Measurements from ENCODE around the gene INTS4. TPM values are rescaled to one million over a fixed set of nuclear protein-coding genes. Genes with fewer than 3 reads are reported as not detected.
"Not testable (repeated sequence)": the region's sequence is repeated elsewhere in the genome, so short reads cannot be mapped to it uniquely, and the experiment has no call there.

Gene INTS4
- total RNA-seq, 4 donors from 2014 or later, result 16.5 to 32.1 (median 18.8) TPM

GRCh38 chr11:77914307-77914791, 80.1 kb downstream of the INTS4 start:
- ATAC-seq, result peak; percentile 50
- WGBS, 2 donors (ENCODE audit: low coverage in 1 of 2), result 5 to 24% methylated on average over 4 of the region's 4 CpGs
- Histone ChIP-seq H3K27ac (peak overlapping the region in 3 of 4 donors; percentile 31 to 45 (median 37)), H3K36me3 (peaks cover 0 to 29% of the 10 kb centered on the region in 2 donors), H3K4me1 (peaks cover 0 to 23% (median 4%) of the 10 kb centered on the region in 3 donors)
- TF ChIP-seq POLR2AphosphoS5 (IDR thresholded peaks at IDR 0.05), result peak; percentile 53
- not testable (repeated sequence) for H3K4me3 ChIP-seq, H3K27me3 ChIP-seq, H3K9me3 ChIP-seq

- ATAC-seq, H3K9me3 ChIP-seq, H3K4me3 ChIP-seq, H3K27me3 ChIP-seq: not testable (repeated sequence)
- 14 to 86% methylated on average over 1 of the region's 4 CpGs for WGBS, 2 donors (ENCODE audit: low coverage in 1 of 2)
- H3K27ac ChIP-seq, result peak overlapping the region in 3 of 4 donors; percentile 31 to 45 (median 37)
- peaks cover 0 to 23% (median 4%) of the 10 kb centered on the region in 3 donors for H3K4me1 ChIP-seq
- peaks cover 0 to 23% of the 10 kb centered on the region in 2 donors for H3K36me3 ChIP-seq
Observed at GRCh38 chr11:77913608-77914306, 80.7 kb downstream of the INTS4 start.

- not testable (repeated sequence) for H3K9me3 ChIP-seq, H3K27me3 ChIP-seq, H3K4me3 ChIP-seq, ATAC-seq, H3K27ac ChIP-seq
- 67 to 92% methylated on average over 2 to 6 of the region's 6 CpGs for WGBS, 2 donors (ENCODE audit: low coverage in 1 of 2)
- Histone ChIP-seq H3K36me3 (peaks cover 0 to 11% of the 10 kb centered on the region in 2 donors), H3K4me1 (peaks cover 0 to 31% (median 4%) of the 10 kb centered on the region in 3 donors)
Observed at GRCh38 chr11:77910828-77911227, 83.6 kb downstream of the INTS4 start.

- H3K27ac ChIP-seq, result no peak overlapping the region
- no peaks in the 10 kb centered on the region for H3K27me3 ChIP-seq
- TF ChIP-seq EP300 (IDR thresholded peaks at IDR 0.05), result no peak
- TF ChIP-seq POLR2AphosphoS5 (IDR thresholded peaks at IDR 0.05), result no peak
- 89 to 100% methylated on average over 2 of the region's 2 CpGs for WGBS, 2 donors (ENCODE audit: low coverage in 1 of 2)
- H3K4me3 ChIP-seq, result no peak overlapping the region
- ATAC-seq, result no peak
- H3K9me3 ChIP-seq, result no peaks in the 10 kb centered on the region
- peaks cover 0 to 20% (median under 1%) of the 10 kb centered on the region in 3 donors for H3K4me1 ChIP-seq
- peaks cover 0 to 15% of the 10 kb centered on the region in 2 donors for H3K36me3 ChIP-seq
Observed at GRCh38 chr11:77909277-77909676, 85.2 kb downstream of the INTS4 start.

GRCh38 chr11:77908835-77909234, 85.6 kb downstream of the INTS4 start:
- H3K36me3 ChIP-seq, result peaks cover 0 to 15% of the 10 kb centered on the region in 2 donors
- no peak for TF ChIP-seq POLR2A (IDR thresholded peaks at IDR 0.05)
- no peak for TF ChIP-seq POLR2AphosphoS5 (IDR thresholded peaks at IDR 0.05)
- TF ChIP-seq EP300 (IDR thresholded peaks at IDR 0.05), result no peak
- 67 to 83% methylated on average over 1 of the region's 2 CpGs for WGBS, 2 donors (ENCODE audit: low coverage in 1 of 2)
- no peaks in the 10 kb centered on the region for H3K9me3 ChIP-seq
- no peak overlapping the region for H3K27ac ChIP-seq
- H3K27me3 ChIP-seq, result no peaks in the 10 kb centered on the region
- no peak for ATAC-seq
- H3K4me1 ChIP-seq, result peaks cover 0 to 15% (median 0%) of the 10 kb centered on the region in 3 donors
- no peak overlapping the region for H3K4me3 ChIP-seq

- H3K36me3 ChIP-seq, result peaks cover 0 to 65% of the 10 kb centered on the region in 2 donors
- not testable (repeated sequence) for ATAC-seq
Observed at GRCh38 chr11:77894949-77895348, 99.5 kb downstream of the INTS4 start.

GRCh38 chr11:77891703-77892102, 102.8 kb downstream of the INTS4 start:
- not testable (repeated sequence) for H3K27ac ChIP-seq, H3K27me3 ChIP-seq, H3K4me3 ChIP-seq, H3K9me3 ChIP-seq, ATAC-seq
- WGBS, 2 donors (ENCODE audit: low coverage in 1 of 2), result 90 to 100% methylated on average over 1 of the region's 4 CpGs
- H3K4me1 ChIP-seq, result peaks cover 0 to 13% (median 0%) of the 10 kb centered on the region in 3 donors
- peaks cover 0 to 50% of the 10 kb centered on the region in 2 donors for H3K36me3 ChIP-seq

More at GRCh38 chr11:77894949-77895348, 99.5 kb downstream of the INTS4 start:
- H3K4me3 ChIP-seq, H3K9me3 ChIP-seq, H3K27ac ChIP-seq, H3K27me3 ChIP-seq: not testable (repeated sequence)
- WGBS, 2 donors (ENCODE audit: low coverage in 1 of 2), result 29 to 50% methylated on average over 1 of the region's 1 CpG
- peaks cover 0 to 13% (median 0%) of the 10 kb centered on the region in 3 donors for H3K4me1 ChIP-seq

- Histone ChIP-seq H3K4me1 (peaks cover 0 to 12% (median 0%) of the 10 kb centered on the region in 3 donors), H3K36me3 (peaks cover 0 to 55% of the 10 kb centered on the region in 2 donors)
- H3K4me3 ChIP-seq, H3K27me3 ChIP-seq, H3K27ac ChIP-seq, H3K9me3 ChIP-seq, ATAC-seq: not testable (repeated sequence)
- WGBS, 2 donors (ENCODE audit: low coverage in 1 of 2), result 100% methylated on average over 1 of the region's 7 CpGs; no CpG with 5 or more reads in 1 of the 2 donors
Observed at GRCh38 chr11:77891256-77891655, 103.2 kb downstream of the INTS4 start.

- H3K4me1 ChIP-seq, H3K9me3 ChIP-seq, H3K27ac ChIP-seq, H3K27me3 ChIP-seq, H3K4me3 ChIP-seq, ATAC-seq: not testable (repeated sequence)
- peaks cover 0 to 61% of the 10 kb centered on the region in 2 donors for H3K36me3 ChIP-seq
- 27 to 63% methylated on average over 3 to 4 of the region's 4 CpGs for WGBS, 2 donors (ENCODE audit: low coverage in 1 of 2)
Observed at GRCh38 chr11:77890619-77891056, 103.8 kb downstream of the INTS4 start.

GRCh38 chr11:77890100-77890614, 104.3 kb downstream of the INTS4 start:
- not testable (repeated sequence) for H3K27me3 ChIP-seq, ATAC-seq, H3K4me1 ChIP-seq, H3K4me3 ChIP-seq, H3K27ac ChIP-seq, H3K9me3 ChIP-seq
- peaks cover 0 to 66% of the 10 kb centered on the region in 2 donors for H3K36me3 ChIP-seq

GRCh38 chr11:77889045-77889444, 105.4 kb downstream of the INTS4 start:
- H3K36me3 ChIP-seq, result peaks cover 0 to 72% of the 10 kb centered on the region in 2 donors
- H3K27me3 ChIP-seq, H3K27ac ChIP-seq, H3K4me1 ChIP-seq, H3K9me3 ChIP-seq, ATAC-seq, H3K4me3 ChIP-seq: not testable (repeated sequence)
- WGBS, 2 donors (ENCODE audit: low coverage in 1 of 2), result 92 to 100% methylated on average over 2 of the region's 5 CpGs
